GM20431 (cell line): Measurements from ENCODE around the gene TLCD2.
"Not testable (repeated sequence)": the region's sequence is repeated elsewhere in the genome, so short reads cannot be mapped to it uniquely, and the experiment has no call there.

Experiments used
- in situ Hi-C: fragments of 300-500 bp; cut with MseI, MboI; formaldehyde crosslinking; loops from one replicate; pipeline ENCODE4 v1.15.0; 2020; ENCODE audit warnings: low sequenced_read_pairs; ENCODE audit not compliant: unreplicated experiment

Gene TLCD2

GRCh38 chr17:1695365-1695764 is 14.8 kb downstream of the TLCD2 start:
- in situ Hi-C loops, result no loop called here

GRCh38 chr17:1693339-1693738 is 16.8 kb downstream of the TLCD2 start:
- in situ Hi-C loops, result no loop called here

GRCh38 chr17:1690544-1691221 is 19.5 kb downstream of the TLCD2 start:
- in situ Hi-C loops, result no loop called here

GRCh38 chr17:1688405-1688804 is 21.8 kb downstream of the TLCD2 start:
- in situ Hi-C loops, result not testable (repeated sequence)

GRCh38 chr17:1686086-1686485 is 24.1 kb downstream of the TLCD2 start:
- in situ Hi-C loops, result no loop called here

- in situ Hi-C loops, result no loop called here
These were observed 25.6 kb downstream of the TLCD2 start, which contains the start of gene PRPF8 for GRCh38 chr17:1684378-1685189. Gene PRPF8 (minus strand): TSS chr17:1684867. CDS start chr17:1684571, 296 bp downstream.

- in situ Hi-C loops, result no loop called here
These were observed 26.7 kb downstream of the TLCD2 start for GRCh38 chr17:1683459-1683858.

GRCh38 chr17:1676401-1676800 is 33.8 kb downstream of the TLCD2 start:
- in situ Hi-C loops, result no loop called here

- in situ Hi-C loops, result no loop called here
These were observed 37.0 kb downstream of the TLCD2 start for GRCh38 chr17:1673041-1673785.

GRCh38 chr17:1663934-1664333 is 46.2 kb downstream of the TLCD2 start:
- in situ Hi-C loops, result not testable (repeated sequence)

GRCh38 chr17:1661045-1661444 is 49.1 kb downstream of the TLCD2 start:
- in situ Hi-C loops, result no loop called here

- in situ Hi-C loops, result no loop called here
These were observed 52.1 kb downstream of the TLCD2 start for GRCh38 chr17:1658100-1658499.

- in situ Hi-C loops, result no loop called here
These were observed 56.4 kb downstream of the TLCD2 start for GRCh38 chr17:1653735-1654134.

- in situ Hi-C loops, result not testable (repeated sequence)
These were observed 57.4 kb downstream of the TLCD2 start for GRCh38 chr17:1652794-1653193.
